GM12878 (cell line): ENCODE data around the gene THAP7. TPM values are rescaled to one million over a fixed set of nuclear protein-coding genes. Genes with fewer than 3 reads are reported as not detected.
A peak's percentile ranks its signal among the peaks of the same experiment; 100 is the strongest.

Source experiments
- ATAC-seq: fragments of 200-7000 bp; cut with Tn5 transposase; 3 replicates; pipeline ENCODE4 v1.9.1; 2020; ENCODE audit warnings: mild to moderate bottlenecking, moderate library complexity
- BruUV-seq: library from RNA; stranded (reverse); fragments of 400-500 nt; replicated peaks from 2 replicates; lab custom pipeline; 2021; lab: Mats Ljungman, UMichigan
- CTCF ChIA-PET: fragments of 300-600 bp; sonication (Branson Sonifier 250); formaldehyde crosslinking; extraction: SDS; loops from one replicate; lab custom pipeline; 2021; ENCODE audit warnings: inconsistent platforms; lab: Yijun Ruan, JAX
- POLR2A ChIA-PET: fragments of 350-600 bp; formaldehyde crosslinking; extraction: SDS; loops from one replicate; lab custom pipeline; 2021; ENCODE audit warnings: inconsistent platforms; lab: Charles Lee
- RAD21 ChIA-PET: fragments of 300-600 bp; sonication (Branson Sonifier 250); formaldehyde crosslinking; loops from one replicate; lab custom pipeline; 2023; ENCODE audit warnings: antibody characterized with exemption; ENCODE audit not compliant: unreplicated experiment; lab: Charles Lee
- SMC1A ChIA-PET: fragments of 300-600 bp; sonication (Branson Sonifier 250); formaldehyde crosslinking; loops from one replicate; lab custom pipeline; 2023; ENCODE audit not compliant: unreplicated experiment, uncharacterized antibody; lab: Charles Lee
- DNase-seq: peaks from one replicate; pipeline ENCODE4 v3.0.0-alpha.2; 2011; ENCODE audit warnings: low read depth, low spot score
- FAIRE-seq: peaks from 3 replicates; lab custom pipeline; 2011; peaks lifted over from hg19 to GRCh38; lab: Jason Lieb, UNC
- H2AFZ ChIP-seq: 2 replicates; pipeline ENCODE4 v1.6.0; 2011; ENCODE audit warnings: low read depth, low read length, control low read depth; ENCODE audit not compliant: control insufficient read depth
- H3K27ac ChIP-seq: 2 replicates; pipeline ENCODE4 v1.5.1; 2011; ENCODE audit warnings: control low read depth; ENCODE audit not compliant: control insufficient read depth, insufficient read depth
- H3K27me3 ChIP-seq, 2 experiments: replicated peaks in 1 of 2; 2 replicates each; pipeline versions ENCODE4 v1.6.0 to v1.6.1; 2011; ENCODE audit warnings: low read length in 1 of 2; ENCODE audit not compliant: control insufficient read depth in 2 of 2, insufficient read depth in 2 of 2
- H3K36me3 ChIP-seq, 2 experiments: 2 replicates each; pipeline ENCODE4 v1.5.1; 2011; ENCODE audit warnings: low read length in 1 of 2; ENCODE audit not compliant: control insufficient read depth in 2 of 2, insufficient read depth in 2 of 2
- H3K4me1 ChIP-seq: 2 replicates; pipeline ENCODE4 v1.6.1; 2011; ENCODE audit warnings: mild to moderate bottlenecking, low read length, moderate library complexity, mixed read lengths; ENCODE audit not compliant: control insufficient read depth, insufficient read depth
- H3K4me2 ChIP-seq: 2 replicates; pipeline ENCODE4 v1.6.0; 2011; ENCODE audit warnings: control low read depth; ENCODE audit not compliant: control insufficient read depth, insufficient read depth
- H3K4me3 ChIP-seq: fragments of 200-600 bp; sonication (generic); 2 replicates; pipeline ENCODE4 v1.5.1; 2016
- H3K79me2 ChIP-seq: 2 replicates; pipeline ENCODE4 v1.6.0; 2011; ENCODE audit warnings: low read length; ENCODE audit not compliant: control insufficient read depth, insufficient read depth
- H3K9ac ChIP-seq: 2 replicates; pipeline ENCODE4 v1.8.0; 2011; ENCODE audit warnings: low read length, control low read depth, mixed read lengths; ENCODE audit not compliant: control insufficient read depth, insufficient read depth
- H3K9me3 ChIP-seq: replicated peaks from 3 replicates; pipeline ENCODE4 v1.5.1; 2011; ENCODE audit warnings: mild to moderate bottlenecking, low read length; ENCODE audit not compliant: control insufficient read depth, insufficient read depth
- H4K20me1 ChIP-seq: 2 replicates; pipeline ENCODE4 v1.6.0; 2011; ENCODE audit not compliant: control insufficient read depth, insufficient read depth
- CTCF ChIP-seq, 3 experiments: IDR thresholded peaks in 2 of 3; conservative IDR thresholded peaks in 1 of 3; 2 replicates each; pipeline ENCODE4 v1.5.1; 2011; ENCODE audit warnings: low read depth in 3 of 3, low read length in 3 of 3, mild to moderate bottlenecking in 3 of 3, control low read depth in 2 of 3, moderate library complexity in 2 of 3, inconsistent platforms in 1 of 3, mixed read lengths in 1 of 3; ENCODE audit not compliant: control insufficient read depth in 2 of 3, insufficient read depth in 1 of 3; ENCODE audit errors: extremely low read depth in 1 of 3
- ETV6 ChIP-seq, 2 experiments: fragments of 450-650 bp in 1 of 2; IDR thresholded peaks in 1 of 2; conservative IDR thresholded peaks in 1 of 2; 2 replicates each; pipeline ENCODE4 v1.6.1; 2014; ENCODE audit warnings: antibody characterized with exemption in 1 of 2, borderline replicate concordance in 1 of 2, low read depth in 1 of 2, mild to moderate bottlenecking in 1 of 2, moderate library complexity in 1 of 2
- NFXL1 ChIP-seq: fragments of 450-650 bp; IDR thresholded peaks from 2 replicates; pipeline ENCODE4 v1.6.1; 2017; ENCODE audit warnings: antibody characterized with exemption, mild to moderate bottlenecking, borderline replicate concordance
- RAD21 ChIP-seq: IDR thresholded peaks from 2 replicates; pipeline ENCODE4 v1.6.1; 2011; ENCODE audit warnings: mild to moderate bottlenecking, low read depth, low read length, moderate library complexity; ENCODE audit not compliant: insufficient read depth
- SMC3 ChIP-seq: IDR thresholded peaks from 2 replicates; pipeline ENCODE4 v1.6.1; 2011; ENCODE audit warnings: low read length, improper control_type of control experiment, borderline replicate concordance
- WGBS: methylation state at CpG from one replicate; pipeline ENCODE4 v1.1.6; 2016; ENCODE audit warnings: low lambda C conversion rate; ENCODE audit not compliant: insufficient replicate concordance, insufficient coverage; ENCODE audit errors: missing lambda C conversion rate; 5-methylcytosine and 5-hydroxymethylcytosine counted together
- in situ Hi-C: fragments of 300-500 bp; cut with MboI; formaldehyde crosslinking; loops from 9 replicates; pipeline ENCODE4 v1.14.3; 2018; ENCODE audit warnings: mixed read lengths
- intact Hi-C: fragments of 100-400 bp; cut with micrococcal nuclease; formaldehyde crosslinking; loops from one replicate; pipeline ENCODE4 v1.14.2; 2022; ENCODE audit not compliant: unreplicated experiment
- polyA plus RNA-seq, 11 experiments: library from polyadenylated mRNA; depleted of rRNA in 4 of 11; unstranded in 6 of 11; stranded (reverse) in 5 of 11; fragments of >200 nt; fragmentation: Nextera tagmentation in 4 of 11; fragmentation: Illumina TruSeq in 1 of 11; extraction: Ambion mirVana in 4 of 11; extraction: Trizol in 1 of 11; gene quantifications; 1 replicate in 1 of 11; 2 replicates in 10 of 11; pipeline versions ENCODE4 v1.2.1 to v1.2.3, GENCODE V29; 2011 to 2016; ENCODE audit warnings: inconsistent platforms in 2 of 11, missing spikeins in 2 of 11, low read depth in 1 of 11
- total RNA-seq, 4 experiments: library from RNA; depleted of rRNA in 3 of 4; stranded (reverse); fragments of >200 nt in 3 of 4; fragmentation: Illumina TruSeq in 1 of 4; extraction: Trizol in 1 of 4; gene quantifications; 2 replicates each; pipeline versions ENCODE4 v1.2.1 to v1.2.3, GENCODE V29; 2013 to 2021

Gene THAP7
- total and polyA plus RNA-seq, 10 of the 15 experiments (the other 5 are each of a cell fraction or from before 2014, with no cell fraction given), result 0.66 to 58.3 (median 26.3) TPM

DNA sequence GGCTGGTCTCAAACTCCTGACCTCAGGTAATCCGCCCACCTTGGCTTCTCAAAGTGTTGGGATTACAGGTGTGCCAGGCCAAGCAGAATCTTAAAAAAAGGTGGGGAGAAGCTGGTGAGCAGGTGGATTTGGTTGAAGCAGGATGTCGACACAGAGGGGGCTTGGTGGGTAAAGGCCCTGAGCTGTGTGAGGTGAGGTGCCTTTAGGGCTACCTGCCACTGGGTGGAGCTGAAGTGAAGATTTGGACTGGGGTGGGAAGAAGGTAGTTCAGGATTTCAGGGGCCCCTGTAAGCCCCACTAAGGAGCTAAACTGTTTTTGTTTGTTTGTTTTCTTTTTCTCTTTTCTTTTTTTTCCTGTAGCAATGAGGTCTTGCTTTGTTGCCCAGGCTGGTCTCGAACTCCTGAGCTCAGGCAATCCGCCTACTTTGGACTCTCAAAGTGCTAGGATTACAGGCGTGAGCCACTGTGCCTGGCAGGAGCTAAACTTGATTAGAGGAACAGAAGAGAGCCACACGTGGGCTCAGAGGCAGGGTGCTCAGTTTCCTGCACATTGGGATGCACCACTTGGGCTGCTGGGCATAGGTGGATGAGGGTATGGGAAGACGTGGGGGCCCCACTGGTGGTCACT is 19.0 kb upstream of the THAP7 start:
- in situ Hi-C loops (no loop called here), intact Hi-C loops (no loop called here)
- H3K27me3 ChIP-seq, result no peaks in the 10 kb centered on the region; a peak in 2 of 4 replicates
- no peak overlapping the region for H3K4me3 ChIP-seq
- TF ChIP-seq NFXL1, result no peak
- TF ChIP-seq RAD21, result peak; percentile 61
- TF ChIP-seq SMC3, result peak; percentile 54; the same call in 1 of the 2 replicates
- no peak for TF ChIP-seq ETV6 (conservative IDR thresholded peaks at IDR 0.05 in 1 of 2, IDR thresholded peaks at IDR 0.05 in 1 of 2; ENCODE audit: borderline replicate concordance in 1 of 2, low read depth in 1 of 2)
- TF ChIP-seq CTCF (IDR thresholded peaks at IDR 0.05 in 2 of 3, conservative IDR thresholded peaks at IDR 0.05 in 1 of 3; ENCODE audit: control insufficient read depth in 2 of 3, extremely low read depth in 1 of 3, insufficient read depth in 1 of 3, low read depth in 3 of 3, low read length in 3 of 3), result peak; percentile 46 to 58 (median 57)
- no peak overlapping the region for H2AFZ ChIP-seq
- CTCF ChIA-PET, result interaction anchor here (0.6 to 1.6 kb wide), 5 partner anchors 18 to 790 kb away, joined by 3 to 6 read pairs (median 5); partner anchors contain the start of gene THAP7
- no peaks in the 10 kb centered on the region for H3K9me3 ChIP-seq
- no TSS peak for BruUV-seq
- H3K27ac ChIP-seq, result no peak overlapping the region
- RAD21 ChIA-PET, result interaction anchor here (0.9 kb wide), 1 partner anchor 81 kb away, joined by 3 read pairs; no protein-coding TSS in a partner anchor
- H3K4me2 ChIP-seq, result no peak overlapping the region
- DNase-seq, result no peak
- SMC1A ChIA-PET, result interaction anchor here (0.6 to 1.1 kb wide), 2 partner anchors 13 to 135 kb away, joined by 3 read pairs; no protein-coding TSS in a partner anchor
- no peaks in the 10 kb centered on the region for H3K36me3 ChIP-seq
- H3K79me2 ChIP-seq, result no peaks in the 10 kb centered on the region
- FAIRE-seq, result no peak
- POLR2A ChIA-PET, result no interaction called here
- ATAC-seq, result peak; percentile 85
- H3K9ac ChIP-seq, result no peak overlapping the region
- H4K20me1 ChIP-seq, result no peaks in the 10 kb centered on the region
- H3K4me1 ChIP-seq, result peaks cover 7% of the 10 kb centered on the region
- 28% methylated on average over 7 of the region's 7 CpGs for WGBS
